K562 (cell line): ENCODE measurements around the gene RCN2. TPM values are rescaled to one million over a fixed set of nuclear protein-coding genes. Genes with fewer than 3 reads are reported as not detected.

ENCODE experiments used
- NR2C2 ChIP-seq, 2 experiments: fragments of 200-800 bp in 1 of 2; sonication (Bioruptor generic) in 1 of 2; sonication (generic) in 1 of 2; formaldehyde crosslinking in 1 of 2; IDR thresholded peaks; 2 replicates each; pipeline versions ENCODE4 v1.6.1 to v1.8.0; 2016 to 2022; ENCODE audit warnings: mild to moderate bottlenecking in 1 of 2, missing compliant biosample characterization in 1 of 2, missing genetic modification characterization in 1 of 2, missing genetic modification reagents in 1 of 2
- RBM25 ChIP-seq: fragments of 200-400 bp; formaldehyde crosslinking; IDR thresholded peaks from 2 replicates; pipeline ENCODE4 v1.6.1; 2018; ENCODE audit warnings: low read length, low read depth, moderate library complexity; ENCODE audit not compliant: severe bottlenecking
- THRAP3 ChIP-seq: fragments of 450-650 bp; IDR thresholded peaks from 2 replicates; pipeline ENCODE4 v1.6.1; 2016; ENCODE audit warnings: mild to moderate bottlenecking, inconsistent platforms, borderline replicate concordance
- ZNF239 ChIP-seq: fragments of 250-450 bp; sonication (Bioruptor Pico); IDR thresholded peaks from 2 replicates; pipeline ENCODE4 v1.4.0; 2020; ENCODE audit warnings: mild to moderate bottlenecking
- ZNF668 ChIP-seq: fragments of 250-450 bp; sonication (Bioruptor Pico); IDR thresholded peaks from 2 replicates; pipeline ENCODE4 v1.8.0; 2022; ENCODE audit warnings: mild to moderate bottlenecking, inconsistent platforms
- polyA plus RNA-seq, 8 experiments: library from polyadenylated mRNA; depleted of rRNA in 4 of 8; stranded (reverse) in 5 of 8; unstranded in 3 of 8; fragments of >200 nt; fragmentation: Nextera tagmentation in 2 of 8; fragmentation: Illumina TruSeq in 1 of 8; extraction: Ambion mirVana in 2 of 8; extraction: Trizol in 1 of 8; gene quantifications; 2 replicates each; pipeline versions ENCODE4 v1.2.1 to v1.2.3, GENCODE V29; 2011 to 2014; ENCODE audit warnings: inconsistent platforms in 1 of 8, missing spikeins in 1 of 8
- total RNA-seq, 7 experiments: library from RNA; depleted of rRNA in 6 of 7; stranded (reverse); fragments of >200 nt in 6 of 7; fragmentation: Illumina TruSeq in 2 of 7; extraction: Trizol in 2 of 7; gene quantifications; 2 replicates each; pipeline versions ENCODE4 v1.2.1 to v1.2.3, GENCODE V29; 2011 to 2021; ENCODE audit warnings: low replicate concordance in 1 of 7
- TF ChIP-seq, protein P1 (sequence below), 2 experiments: fragments of 450-650 bp in 1 of 2; sonication (generic) in 1 of 2; formaldehyde crosslinking in 1 of 2; IDR thresholded peaks in 1 of 2; conservative IDR thresholded peaks in 1 of 2; 2 replicates each; pipeline versions ENCODE4 v1.6.1 to v1.8.1; 2016 to 2023; ENCODE audit warnings: mild to moderate bottlenecking in 2 of 2, moderate library complexity in 2 of 2, inconsistent platforms in 1 of 2, missing genetic modification reagents in 1 of 2
- TF ChIP-seq, protein P2 (sequence below): sonication (generic); formaldehyde crosslinking; IDR thresholded peaks from 2 replicates; pipeline ENCODE4 v1.8.1; 2022; ENCODE audit warnings: missing genetic modification reagents

Gene RCN2
- total and polyA plus RNA-seq, 9 of the 15 experiments (the other 6 are each of a cell fraction or from before 2014, with no cell fraction given) = 20.9 to 63.6 (median 52.8) TPM

DNA sequence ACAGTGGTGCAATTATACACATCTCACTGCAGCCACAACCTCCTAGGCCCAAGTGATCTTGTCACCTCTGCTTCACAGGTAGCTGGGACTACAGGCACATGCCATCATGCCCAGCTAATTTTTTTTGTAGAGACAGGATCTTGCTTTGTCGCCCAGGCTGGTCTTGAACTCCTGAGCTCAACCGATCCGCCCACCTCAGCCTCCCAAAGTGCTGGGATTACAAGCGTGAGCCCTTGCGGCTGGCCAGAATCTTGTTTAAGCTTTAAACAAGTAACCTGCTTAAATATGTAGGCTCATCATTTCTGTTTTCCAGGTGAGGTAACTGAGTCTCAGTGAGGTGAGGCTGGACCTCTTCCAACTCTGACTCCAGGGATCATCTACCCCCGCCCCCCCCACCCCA lies 55.7 kb downstream of the RCN2 start (continued):
- TF ChIP-seq, protein P1, sequence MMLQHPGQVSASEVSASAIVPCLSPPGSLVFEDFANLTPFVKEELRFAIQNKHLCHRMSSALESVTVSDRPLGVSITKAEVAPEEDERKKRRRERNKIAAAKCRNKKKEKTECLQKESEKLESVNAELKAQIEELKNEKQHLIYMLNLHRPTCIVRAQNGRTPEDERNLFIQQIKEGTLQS (IDR thresholded peaks at IDR 0.05) = no peak
- TF ChIP-seq, protein P1 (CRISPR knock-in tag; conservative IDR thresholded peaks at IDR 0.05) = no peak
- TF ChIP-seq ZNF668 (CRISPR knock-in tag) = no peak
- no peak for TF ChIP-seq THRAP3
- TF ChIP-seq RBM25 = no peak
- TF ChIP-seq, protein P2, sequence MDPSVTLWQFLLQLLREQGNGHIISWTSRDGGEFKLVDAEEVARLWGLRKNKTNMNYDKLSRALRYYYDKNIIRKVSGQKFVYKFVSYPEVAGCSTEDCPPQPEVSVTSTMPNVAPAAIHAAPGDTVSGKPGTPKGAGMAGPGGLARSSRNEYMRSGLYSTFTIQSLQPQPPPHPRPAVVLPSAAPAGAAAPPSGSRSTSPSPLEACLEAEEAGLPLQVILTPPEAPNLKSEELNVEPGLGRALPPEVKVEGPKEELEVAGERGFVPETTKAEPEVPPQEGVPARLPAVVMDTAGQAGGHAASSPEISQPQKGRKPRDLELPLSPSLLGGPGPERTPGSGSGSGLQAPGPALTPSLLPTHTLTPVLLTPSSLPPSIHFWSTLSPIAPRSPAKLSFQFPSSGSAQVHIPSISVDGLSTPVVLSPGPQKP = no peak
- no peak for TF ChIP-seq NR2C2 (CRISPR knock-in tag; IDR thresholded peaks at IDR 0.05)
- no peak for TF ChIP-seq NR2C2 (tag; IDR thresholded peaks at IDR 0.05)
- TF ChIP-seq ZNF239 (CRISPR knock-in tag) = no peak
